Keratinocyte (primary cell): ENCODE measurements around the gene WRNIP1.

ENCODE experiments used
- CTCF ChIP-seq, 3 experiments: IDR thresholded peaks in 1 of 3; conservative IDR thresholded peaks in 1 of 3; optimal IDR thresholded peaks in 1 of 3; 2 replicates in 2 of 3; 3 replicates in 1 of 3; pipeline versions ENCODE3 to v1.5.1; 2011; ENCODE audit warnings: low read length in 3 of 3, mild to moderate bottlenecking in 3 of 3, moderate library complexity in 2 of 3, control low read depth in 1 of 3, inconsistent platforms in 1 of 3; ENCODE audit not compliant: insufficient read depth in 2 of 3; ENCODE audit errors: extremely low read depth in 1 of 3
- EZH2 ChIP-seq: IDR thresholded peaks from one replicate; pipeline ENCODE4 v1.6.1; 2012; ENCODE audit warnings: inconsistent platforms, mild to moderate bottlenecking, low read length, moderate library complexity

GRCh38 chr6:2790588-2791449, 25.6 kb downstream of the WRNIP1 start:
- TF ChIP-seq CTCF (optimal IDR thresholded peaks at IDR 0.05 in 1 of 3, IDR thresholded peaks at IDR 0.05 in 1 of 3, conservative IDR thresholded peaks at IDR 0.05 in 1 of 3; ENCODE audit: extremely low read depth in 1 of 3, insufficient read depth in 2 of 3, low read length in 3 of 3) (peak; percentile 75 to 93 (median 86)), EZH2 (no peak)
